Thyroid gland (tissue), 4 donors: ENCODE measurements around the gene FSTL4.

Experiments used
- CTCF ChIP-seq, 6 experiments: fragments of 200-600 bp in 3 of 6; fragments of 450-650 bp in 3 of 6; sonication (generic) in 3 of 6; IDR thresholded peaks; one replicate each; pipeline ENCODE4 v1.5.1; 2016 to 2019; ENCODE audit warnings: antibody characterized with exemption in 6 of 6, mild to moderate bottlenecking in 2 of 6, inconsistent platforms in 1 of 6, moderate library complexity in 1 of 6
- POLR2A ChIP-seq, 2 donors: fragments of 450-650 bp; IDR thresholded peaks; one replicate each; pipeline ENCODE4 v1.6.1; 2017; ENCODE audit warnings: antibody characterized with exemption in 2 of 2, mild to moderate bottlenecking in 2 of 2, moderate library complexity in 1 of 2

- no peak for TF ChIP-seq CTCF (IDR thresholded peaks at IDR 0.05)
- no peak for TF ChIP-seq POLR2A (IDR thresholded peaks at IDR 0.05)
These were observed 156.7 kb downstream of the FSTL4 start for GRCh38 chr5:133455676-133456075.
